ENCODE measurements around the gene SCGB1D4.

The SCGB1D4 gene

GRCh38 chr11:62324731-62325556 is 26.1 kb upstream of the SCGB1D4 start:
- no peak for TF ChIP-seq JUND (IDR thresholded peaks at IDR 0.05; ENCODE audit: low read depth)
- in situ Hi-C loops (cut with HindIII; ENCODE audit: low pct_unique_long_range_greater_than_20kb, low sequenced_read_pairs) = no loop called here
- DNase-seq (ENCODE audit: low read depth in 1 of 2, low spot score in 1 of 2) = peak in 1 of 2 experiments; percentile 74

- in situ Hi-C loops (cut with HindIII; ENCODE audit: low pct_unique_long_range_greater_than_20kb, low sequenced_read_pairs) = no loop called here
- no peak for TF ChIP-seq JUND (IDR thresholded peaks at IDR 0.05; ENCODE audit: low read depth)
- no peak for DNase-seq (ENCODE audit: low read depth in 1 of 2, low spot score in 1 of 2)
Measured at GRCh38 chr11:62322524-62322923, 23.6 kb upstream of the SCGB1D4 start.

GRCh38 chr11:62315431-62315830 is 16.6 kb upstream of the SCGB1D4 start:
- no peak for DNase-seq (ENCODE audit: low read depth in 1 of 2, low spot score in 1 of 2)
- in situ Hi-C loops (cut with HindIII; ENCODE audit: low pct_unique_long_range_greater_than_20kb, low sequenced_read_pairs) = no loop called here
- TF ChIP-seq JUND (IDR thresholded peaks at IDR 0.05; ENCODE audit: low read depth) = no peak

GRCh38 chr11:62309991-62310390 is 11.1 kb upstream of the SCGB1D4 start:
- no peak for TF ChIP-seq JUND (IDR thresholded peaks at IDR 0.05; ENCODE audit: low read depth)
- in situ Hi-C loops (cut with HindIII; ENCODE audit: low pct_unique_long_range_greater_than_20kb, low sequenced_read_pairs) = no loop called here
- no peak for DNase-seq (ENCODE audit: low read depth in 1 of 2, low spot score in 1 of 2)

GRCh38 chr11:62307950-62308349 is 9.1 kb upstream of the SCGB1D4 start:
- TF ChIP-seq JUND (IDR thresholded peaks at IDR 0.05; ENCODE audit: low read depth) = no peak
- in situ Hi-C loops (cut with HindIII; ENCODE audit: low pct_unique_long_range_greater_than_20kb, low sequenced_read_pairs) = no loop called here
- DNase-seq (ENCODE audit: low read depth in 1 of 2, low spot score in 1 of 2) = no peak

- no peak for TF ChIP-seq JUND (IDR thresholded peaks at IDR 0.05; ENCODE audit: low read depth)
- no peak for DNase-seq (ENCODE audit: low read depth in 1 of 2, low spot score in 1 of 2)
- in situ Hi-C loops (cut with HindIII; ENCODE audit: low pct_unique_long_range_greater_than_20kb, low sequenced_read_pairs) = no loop called here
Measured at GRCh38 chr11:62306227-62306626, 7.4 kb upstream of the SCGB1D4 start.

GRCh38 chr11:62295504-62295903 is 3.4 kb downstream of the SCGB1D4 start:
- no peak for TF ChIP-seq JUND (IDR thresholded peaks at IDR 0.05; ENCODE audit: low read depth)
- peak; percentile 62 to 80 for DNase-seq (ENCODE audit: low read depth in 1 of 2, low spot score in 1 of 2)
- in situ Hi-C loops (cut with HindIII; ENCODE audit: low pct_unique_long_range_greater_than_20kb, low sequenced_read_pairs) = no loop called here

GRCh38 chr11:62280452-62280851 is 18.4 kb downstream of the SCGB1D4 start:
- no peak for DNase-seq (ENCODE audit: low read depth in 1 of 2, low spot score in 1 of 2)
- in situ Hi-C loops (cut with HindIII; ENCODE audit: low pct_unique_long_range_greater_than_20kb, low sequenced_read_pairs) = no loop called here
- TF ChIP-seq JUND (IDR thresholded peaks at IDR 0.05; ENCODE audit: low read depth) = no peak

GRCh38 chr11:62273789-62274275 is 25.0 kb downstream of the SCGB1D4 start:
- DNase-seq (ENCODE audit: low read depth in 1 of 2, low spot score in 1 of 2) = peak in 1 of 2 experiments; percentile 20
- no peak for TF ChIP-seq JUND (IDR thresholded peaks at IDR 0.05; ENCODE audit: low read depth)
- in situ Hi-C loops (cut with HindIII; ENCODE audit: low pct_unique_long_range_greater_than_20kb, low sequenced_read_pairs) = no loop called here

GRCh38 chr11:62273284-62273683 is 25.6 kb downstream of the SCGB1D4 start:
- in situ Hi-C loops (cut with HindIII; ENCODE audit: low pct_unique_long_range_greater_than_20kb, low sequenced_read_pairs) = no loop called here
- no peak for DNase-seq (ENCODE audit: low read depth in 1 of 2, low spot score in 1 of 2)
- TF ChIP-seq JUND (IDR thresholded peaks at IDR 0.05; ENCODE audit: low read depth) = no peak

GRCh38 chr11:62269654-62270278 is 29.1 kb downstream of the SCGB1D4 start, which contains the start of gene SCGB2A2:
Gene SCGB2A2, plus strand, starts transcription at chr11:62270158. Its CDS starts 59 bp downstream, at chr11:62270217.
- TF ChIP-seq JUND (IDR thresholded peaks at IDR 0.05; ENCODE audit: low read depth) = no peak
- in situ Hi-C loops (cut with HindIII; ENCODE audit: low pct_unique_long_range_greater_than_20kb, low sequenced_read_pairs) = no loop called here
- DNase-seq (ENCODE audit: low read depth in 1 of 2, low spot score in 1 of 2) = peak; percentile 28 to 58

- in situ Hi-C loops (cut with HindIII; ENCODE audit: low pct_unique_long_range_greater_than_20kb, low sequenced_read_pairs) = no loop called here
- TF ChIP-seq JUND (IDR thresholded peaks at IDR 0.05; ENCODE audit: low read depth) = no peak
- DNase-seq (ENCODE audit: low read depth in 1 of 2, low spot score in 1 of 2) = no peak
Measured at GRCh38 chr11:62267576-62267975, 31.3 kb downstream of the SCGB1D4 start.

- no peak for DNase-seq (ENCODE audit: low read depth in 1 of 2, low spot score in 1 of 2)
- in situ Hi-C loops (cut with HindIII; ENCODE audit: low pct_unique_long_range_greater_than_20kb, low sequenced_read_pairs) = no loop called here
Measured at GRCh38 chr11:62267050-62267449, 31.8 kb downstream of the SCGB1D4 start.

More at GRCh38 chr11:62267050-62267449, 31.8 kb downstream of the SCGB1D4 start:
- no peak for TF ChIP-seq JUND (IDR thresholded peaks at IDR 0.05; ENCODE audit: low read depth)

Data from T47D (cell line).